LNCaP clone FGC (cell line): ENCODE results near the gene ABL2.
"Not testable (repeated sequence)": the region's sequence is repeated elsewhere in the genome, so short reads cannot be mapped to it uniquely, and the experiment has no call there.

ENCODE experiments used
- DNase-seq: peaks from one replicate; pipeline ENCODE4 v3.0.0-alpha.2; 2011; ENCODE audit warnings: low read depth
- H3K4me3 ChIP-seq: 2 replicates; pipeline ENCODE4 v1.5.1; 2011; ENCODE audit warnings: mild to moderate bottlenecking, low read depth, low read length, control low read depth
- TF ChIP-seq, protein P1 (sequence below): IDR thresholded peaks from 2 replicates; pipeline ENCODE4 v1.5.1; 2012; ENCODE audit warnings: mild to moderate bottlenecking; ENCODE audit not compliant: control insufficient read depth, insufficient read depth; ENCODE audit errors: extremely low read depth

The ABL2 gene

DNA sequence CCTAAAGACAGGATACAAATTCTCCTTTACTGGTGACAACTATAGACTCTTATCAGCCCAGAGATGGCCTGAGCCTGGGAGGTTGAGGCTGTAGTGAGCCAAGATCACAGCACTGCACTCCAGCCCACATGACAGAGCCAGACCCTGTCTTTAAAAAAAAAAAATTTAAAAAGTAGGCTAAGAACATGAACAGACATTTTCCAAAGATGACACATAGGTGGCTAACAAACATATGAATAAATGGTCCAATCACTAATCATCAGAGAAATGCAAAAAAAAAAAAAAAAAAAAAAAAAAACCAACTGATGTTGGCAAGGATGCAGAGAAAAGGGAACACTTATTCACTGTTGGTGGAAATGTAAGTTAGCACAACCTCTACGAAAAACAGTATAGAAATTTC is 82.6 kb downstream of the ABL2 start:
- no peak for DNase-seq
- H3K4me3 ChIP-seq = no peak overlapping the region
- TF ChIP-seq, protein P1, sequence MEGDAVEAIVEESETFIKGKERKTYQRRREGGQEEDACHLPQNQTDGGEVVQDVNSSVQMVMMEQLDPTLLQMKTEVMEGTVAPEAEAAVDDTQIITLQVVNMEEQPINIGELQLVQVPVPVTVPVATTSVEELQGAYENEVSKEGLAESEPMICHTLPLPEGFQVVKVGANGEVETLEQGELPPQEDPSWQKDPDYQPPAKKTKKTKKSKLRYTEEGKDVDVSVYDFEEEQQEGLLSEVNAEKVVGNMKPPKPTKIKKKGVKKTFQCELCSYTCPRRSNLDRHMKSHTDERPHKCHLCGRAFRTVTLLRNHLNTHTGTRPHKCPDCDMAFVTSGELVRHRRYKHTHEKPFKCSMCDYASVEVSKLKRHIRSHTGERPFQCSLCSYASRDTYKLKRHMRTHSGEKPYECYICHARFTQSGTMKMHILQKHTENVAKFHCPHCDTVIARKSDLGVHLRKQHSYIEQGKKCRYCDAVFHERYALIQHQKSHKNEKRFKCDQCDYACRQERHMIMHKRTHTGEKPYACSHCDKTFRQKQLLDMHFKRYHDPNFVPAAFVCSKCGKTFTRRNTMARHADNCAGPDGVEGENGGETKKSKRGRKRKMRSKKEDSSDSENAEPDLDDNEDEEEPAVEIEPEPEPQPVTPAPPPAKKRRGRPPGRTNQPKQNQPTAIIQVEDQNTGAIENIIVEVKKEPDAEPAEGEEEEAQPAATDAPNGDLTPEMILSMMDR = no peak

DNA sequence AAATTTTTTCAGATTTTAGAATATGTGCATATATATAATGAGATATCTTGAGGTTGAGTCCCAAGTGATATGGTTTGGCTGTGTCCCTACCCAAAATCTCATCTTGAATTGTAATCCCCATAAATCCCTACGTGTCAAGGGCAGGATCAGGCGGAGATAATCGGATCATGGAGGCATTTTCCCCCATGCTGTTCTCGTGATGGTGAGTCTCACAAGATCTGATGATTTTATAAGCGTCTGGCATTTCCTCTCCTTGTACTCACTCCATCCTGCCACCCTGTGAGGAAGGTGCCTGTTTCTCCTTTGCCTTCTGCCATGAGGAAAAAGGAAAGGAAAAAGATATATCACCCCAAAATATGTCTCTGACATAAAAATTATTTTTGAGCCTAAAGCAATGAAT is 83.0 kb downstream of the ABL2 start:
- no peak for DNase-seq
- no peak overlapping the region for H3K4me3 ChIP-seq
- TF ChIP-seq, protein P1 = no peak

DNA sequence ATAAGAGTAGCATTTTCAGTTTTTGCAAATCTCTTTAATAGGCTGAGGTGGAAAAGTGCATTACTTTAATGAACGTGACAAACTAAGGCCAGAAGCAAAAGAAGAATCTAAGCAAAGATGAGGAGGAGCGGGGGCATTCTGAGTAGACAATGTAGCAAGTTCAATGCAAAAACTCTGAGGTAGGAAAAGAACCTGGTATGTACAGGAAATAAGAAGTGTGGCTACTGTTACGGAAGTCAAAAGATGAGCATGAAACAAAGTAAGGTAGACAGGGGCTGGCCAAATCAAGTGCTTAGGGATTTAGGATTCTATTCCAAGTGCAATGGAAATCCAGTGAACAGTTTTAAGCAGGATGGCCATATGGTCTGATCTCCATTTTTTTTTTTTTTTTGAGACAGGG is 84.0 kb downstream of the ABL2 start:
- H3K4me3 ChIP-seq = no peak overlapping the region
- no peak for DNase-seq
- TF ChIP-seq, protein P1 = no peak

DNA sequence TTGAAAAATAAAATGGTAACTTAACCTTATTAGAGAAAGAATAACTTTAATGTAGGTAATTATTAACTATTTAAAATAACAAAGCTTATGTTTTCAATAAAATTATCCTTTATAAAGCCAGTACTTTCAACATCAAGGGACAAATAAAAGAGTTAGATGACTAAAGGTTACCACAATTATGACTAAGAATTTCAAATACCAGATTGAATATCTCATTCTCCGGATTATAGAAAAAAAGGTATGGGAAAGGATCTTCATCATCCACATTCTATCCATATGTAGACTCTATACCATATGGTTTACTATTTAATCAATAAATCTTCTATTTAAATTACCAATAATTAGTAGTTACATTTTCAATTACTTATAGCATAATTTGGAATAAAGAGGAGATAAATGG is 84.9 kb downstream of the ABL2 start:
- H3K4me3 ChIP-seq = no peak overlapping the region
- no peak for DNase-seq
- TF ChIP-seq, protein P1 = no peak

DNA sequence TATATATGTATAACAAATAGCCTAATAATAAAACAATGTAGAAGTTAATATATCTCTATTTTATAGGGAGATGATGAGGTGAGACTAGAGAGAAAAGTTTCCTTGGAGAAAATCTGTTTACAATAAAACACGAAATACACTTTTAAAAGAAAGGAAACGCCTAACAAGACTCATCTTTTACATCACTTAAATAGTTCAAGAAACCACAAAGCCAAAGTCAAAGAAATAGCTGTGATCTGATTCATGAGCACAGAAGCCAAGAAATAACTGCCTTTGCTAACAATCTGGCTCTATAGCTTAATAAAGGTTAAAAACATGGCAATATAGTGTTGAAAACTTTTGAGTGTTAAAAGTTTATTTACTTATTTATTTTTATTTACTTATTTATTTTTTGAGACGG is 86.2 kb downstream of the ABL2 start:
- DNase-seq = no peak
- TF ChIP-seq, protein P1 = no peak

DNA sequence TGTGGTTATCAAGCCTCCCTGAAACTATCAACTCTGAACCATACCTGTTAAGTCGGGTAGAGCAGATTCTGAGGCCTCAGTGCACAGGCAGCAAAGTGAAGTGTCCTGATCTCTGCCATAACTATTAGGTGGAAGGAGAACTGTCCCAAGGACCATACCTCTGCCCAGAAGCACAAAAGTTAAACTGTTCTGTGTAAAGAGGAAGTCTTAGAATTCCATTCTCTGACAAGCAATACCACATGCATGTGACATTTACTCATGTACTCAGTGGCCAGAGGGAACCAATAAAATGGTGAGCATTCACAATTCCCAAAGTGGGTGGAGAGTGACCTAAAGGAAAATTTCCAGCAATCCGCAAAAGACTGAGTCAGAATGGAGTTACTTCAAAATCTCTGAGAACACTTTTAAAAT is 86.6 kb downstream of the ABL2 start:
- no peak for DNase-seq
- TF ChIP-seq, protein P1 = no peak

More for the DNA sequence above, 86.2 kb downstream of the ABL2 start:
- no peak overlapping the region for H3K4me3 ChIP-seq

DNA sequence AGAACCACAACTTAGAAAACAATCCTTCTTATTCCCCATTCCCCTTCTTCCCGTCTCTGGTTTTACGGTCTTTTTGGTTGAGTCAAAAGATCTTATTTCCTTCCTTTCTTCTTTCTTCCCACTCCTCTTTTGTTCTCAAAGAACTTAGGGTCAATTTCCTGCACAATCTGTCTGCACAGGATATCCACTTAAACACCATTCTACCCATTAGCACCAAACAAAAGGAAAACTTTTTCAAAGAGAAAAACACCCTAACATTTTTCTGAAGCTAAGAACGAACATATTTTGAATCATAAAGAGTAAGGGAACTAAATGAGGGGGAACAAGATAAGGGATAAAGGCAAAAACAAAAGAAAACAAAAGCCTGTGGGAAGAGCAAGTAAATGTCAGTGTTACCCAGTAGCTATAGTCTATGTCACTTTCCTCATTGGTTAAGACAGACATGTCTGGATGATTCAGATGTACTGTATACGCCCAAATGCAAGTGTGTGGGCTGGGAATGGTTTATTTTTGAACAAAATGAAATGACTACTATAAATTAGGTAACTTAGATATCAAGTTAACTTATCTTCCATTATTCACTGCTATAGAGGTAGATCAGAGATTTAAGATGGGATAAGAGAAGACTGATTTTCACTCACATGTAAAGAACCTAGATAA is 87.8 kb downstream of the ABL2 start:
- TF ChIP-seq, protein P1 = no peak
- DNase-seq = no peak
- H3K4me3 ChIP-seq = no peak overlapping the region

More for the DNA sequence above, 86.6 kb downstream of the ABL2 start:
- no peak overlapping the region for H3K4me3 ChIP-seq

DNA sequence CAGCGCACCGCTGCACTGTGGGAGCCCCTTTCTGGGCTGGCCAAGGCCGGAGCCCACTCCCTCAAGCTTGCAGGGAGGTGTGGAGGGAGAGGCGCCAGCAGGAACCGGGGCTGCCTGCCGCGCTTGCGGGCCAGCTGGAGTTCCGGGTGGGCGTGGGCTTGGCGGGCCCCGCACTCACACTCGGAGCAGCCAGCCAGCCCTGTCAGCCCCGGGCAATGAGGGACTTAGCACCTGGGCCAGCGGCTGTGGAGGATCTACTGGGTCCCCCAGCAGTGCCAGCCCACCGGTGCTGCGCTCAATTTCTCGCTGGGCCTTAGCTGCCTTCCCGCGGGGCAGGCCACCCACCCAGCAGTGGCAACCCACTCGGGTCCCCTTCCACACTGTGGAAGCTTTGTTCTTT is 90.7 kb downstream of the ABL2 start:
- not testable (repeated sequence) for DNase-seq, H3K4me3 ChIP-seq
